IMR-90 (cell line): ENCODE measurements around the gene PUS7L. TPM values are rescaled to one million over a fixed set of nuclear protein-coding genes. Genes with fewer than 3 reads are reported as not detected.

Source experiments
- ATAC-seq: fragments of 200-7000 bp; cut with Tn5 transposase; 2 replicates; pipeline ENCODE4 v1.9.1; 2020; ENCODE audit warnings: low read depth, mild to moderate bottlenecking, moderate library complexity
- BruUV-seq: library from RNA; stranded (reverse); fragments of 400-500 nt; replicated peaks from 2 replicates; lab custom pipeline; 2021; lab: Mats Ljungman, UMichigan
- CTCF ChIA-PET: fragments of 300-600 bp; formaldehyde crosslinking; extraction: SDS; loops from one replicate; lab custom pipeline; 2021; ENCODE audit warnings: antibody characterized with exemption; lab: Yijun Ruan, JAX
- POLR2A ChIA-PET: fragments of 300-600 bp; sonication (Branson Sonifier 250); formaldehyde crosslinking; loops from one replicate; lab custom pipeline; 2022; ENCODE audit warnings: antibody characterized with exemption; ENCODE audit not compliant: unreplicated experiment; lab: Charles Lee
- DNase-seq: peaks from one replicate; pipeline ENCODE4 v3.0.0; 2013
- H2AFZ ChIP-seq: replicated peaks from 2 replicates; pipeline ENCODE3; 2013; ENCODE audit warnings: low read length, mild to moderate bottlenecking; ENCODE audit not compliant: poor library complexity
- H2AK5ac ChIP-seq: 2 replicates; pipeline ENCODE4 v1.6.1; 2013; ENCODE audit warnings: low read depth, low read length, inconsistent platforms
- H2AK9ac ChIP-seq: replicated peaks from 2 replicates; pipeline ENCODE3; 2013; ENCODE audit warnings: mild to moderate bottlenecking, low read depth, low read length, moderate library complexity; ENCODE audit not compliant: poor library complexity
- H2BK120ac ChIP-seq: 2 replicates; pipeline ENCODE4 v1.6.1; 2013; ENCODE audit warnings: low read depth, low read length, inconsistent platforms
- H2BK15ac ChIP-seq: 3 replicates; pipeline ENCODE4 v1.6.1; 2013; ENCODE audit warnings: low read depth, low read length, inconsistent platforms
- H2BK20ac ChIP-seq: 2 replicates; pipeline ENCODE4 v1.6.1; 2013; ENCODE audit warnings: low read depth, mild to moderate bottlenecking, inconsistent platforms, low read length, moderate library complexity
- H2BK5ac ChIP-seq: 2 replicates; pipeline ENCODE4 v1.6.1; 2013; ENCODE audit warnings: mild to moderate bottlenecking, low read depth, low read length, inconsistent platforms; ENCODE audit not compliant: poor library complexity, severe bottlenecking
- H3K14ac ChIP-seq: replicated peaks from 2 replicates; pipeline ENCODE4 v1.6.1; 2013; ENCODE audit warnings: low read depth, low read length, inconsistent platforms
- H3K18ac ChIP-seq: 2 replicates; pipeline ENCODE4 v1.6.1; 2013; ENCODE audit warnings: low read depth, low read length, control low read depth
- H3K23ac ChIP-seq: 2 replicates; pipeline ENCODE4 v1.6.1; 2013; ENCODE audit warnings: low read depth, low read length, inconsistent platforms
- H3K27ac ChIP-seq: 2 replicates; pipeline ENCODE4 v1.5.1; 2013; ENCODE audit warnings: mild to moderate bottlenecking, control low read depth, low read length; ENCODE audit not compliant: insufficient read depth
- H3K27me3 ChIP-seq: 2 replicates; pipeline ENCODE4 v1.6.1; 2013; ENCODE audit warnings: low read length; ENCODE audit not compliant: control insufficient read depth, insufficient read depth
- H3K36me3 ChIP-seq: 2 replicates; pipeline ENCODE4 v1.6.1; 2013; ENCODE audit warnings: low read length, mixed read lengths; ENCODE audit not compliant: control insufficient read depth, insufficient read depth
- H3K4ac ChIP-seq: 2 replicates; pipeline ENCODE4 v1.6.1; 2013; ENCODE audit warnings: low read depth, low read length, inconsistent platforms
- H3K4me1 ChIP-seq: 2 replicates; pipeline ENCODE4 v1.6.1; 2013; ENCODE audit warnings: low read length, mixed read lengths; ENCODE audit not compliant: control insufficient read depth, insufficient read depth
- H3K4me2 ChIP-seq: 2 replicates; pipeline ENCODE4 v1.6.1; 2013; ENCODE audit warnings: low read depth, mild to moderate bottlenecking, control low read depth, low read length, moderate library complexity
- H3K4me3 ChIP-seq: 2 replicates; pipeline ENCODE4 v1.5.1; 2013; ENCODE audit warnings: low read depth, mild to moderate bottlenecking, control low read depth, low read length, moderate library complexity; ENCODE audit not compliant: insufficient read depth
- H3K56ac ChIP-seq: 2 replicates; pipeline ENCODE4 v1.6.1; 2013; ENCODE audit warnings: low read length, inconsistent platforms; ENCODE audit not compliant: insufficient read depth; ENCODE audit errors: extremely low read depth
- H3K79me1 ChIP-seq, 2 experiments: 2 replicates each; pipeline ENCODE4 v1.6.1; 2013; ENCODE audit warnings: low read length in 2 of 2, inconsistent platforms in 1 of 2, low read depth in 1 of 2
- H3K9ac ChIP-seq: 2 replicates; pipeline ENCODE4 v1.6.1; 2013; ENCODE audit warnings: low read depth, low read length, control low read depth
- H3K9me1 ChIP-seq: 2 replicates; pipeline ENCODE4 v1.6.1; 2013; ENCODE audit warnings: low read length, inconsistent platforms; ENCODE audit not compliant: insufficient read depth
- H3K9me3 ChIP-seq: 2 replicates; pipeline ENCODE4 v1.6.1; 2013; ENCODE audit warnings: low read length; ENCODE audit not compliant: control insufficient read depth, insufficient read depth
- H4K20me1 ChIP-seq: 2 replicates; pipeline ENCODE4 v1.6.1; 2013; ENCODE audit warnings: low read length, inconsistent platforms; ENCODE audit not compliant: insufficient read depth
- H4K5ac ChIP-seq: 2 replicates; pipeline ENCODE4 v1.6.1; 2013; ENCODE audit warnings: mild to moderate bottlenecking, low read depth, low read length, control low read depth
- H4K8ac ChIP-seq, 2 experiments: 2 replicates each; pipeline ENCODE4 v1.6.1; 2013; ENCODE audit warnings: low read depth in 2 of 2, low read length in 2 of 2, control low read depth in 1 of 2, inconsistent platforms in 1 of 2
- H4K91ac ChIP-seq: 2 replicates; pipeline ENCODE4 v1.6.1; 2013; ENCODE audit warnings: low read depth, low read length, inconsistent platforms; ENCODE audit not compliant: insufficient read depth
- WGBS, 2 experiments: methylation state at CpG; one replicate each; pipeline versions ENCODE4 v1.1.5 to v1.1.7; 2013; ENCODE audit warnings: missing lambda C conversion rate in 2 of 2; ENCODE audit not compliant: insufficient read length in 1 of 2; ENCODE audit errors: extremely low coverage in 2 of 2; 5-methylcytosine and 5-hydroxymethylcytosine counted together
- dilution Hi-C: fragments of 300-500 bp; cut with HindIII; formaldehyde crosslinking; loops from one replicate; pipeline ENCODE4 v1.14.3; 2018; ENCODE audit warnings: low sequenced_read_pairs; ENCODE audit not compliant: unreplicated experiment
- in situ Hi-C: fragments of 300-500 bp; cut with MboI; formaldehyde crosslinking; loops from 3 replicates; pipeline ENCODE4 v1.14.3; 2019; ENCODE audit warnings: low sequenced_read_pairs, inconsistent platforms, mixed read lengths
- intact Hi-C: fragments of 100-400 bp; cut with micrococcal nuclease; formaldehyde crosslinking; loops from 2 replicates; pipeline ENCODE4 v1.10.0; 2022
- polyA plus RNA-seq, 3 experiments: library from polyadenylated mRNA; depleted of rRNA; stranded (reverse); fragments of >200 nt; gene quantifications; 2 replicates each; pipeline ENCODE4 v1.2.3, GENCODE V29; 2012; ENCODE audit warnings: low replicate concordance in 1 of 3
- total RNA-seq: library from RNA; depleted of rRNA; stranded (reverse); fragments of >200 nt; gene quantifications from 2 replicates; pipeline ENCODE4 v1.2.3, GENCODE V29; 2012
- TF ChIP-seq, protein P1 (sequence below): fragments of 150-350 bp; IDR thresholded peaks from 2 replicates; pipeline ENCODE4 v1.6.1; 2016; ENCODE audit warnings: low read depth, mild to moderate bottlenecking, low read length, moderate library complexity, borderline replicate concordance

Gene PUS7L
- total and polyA plus RNA-seq, 2 of the 4 experiments (the other 2 are of a cell fraction): 5.1 to 44.8 TPM

DNA sequence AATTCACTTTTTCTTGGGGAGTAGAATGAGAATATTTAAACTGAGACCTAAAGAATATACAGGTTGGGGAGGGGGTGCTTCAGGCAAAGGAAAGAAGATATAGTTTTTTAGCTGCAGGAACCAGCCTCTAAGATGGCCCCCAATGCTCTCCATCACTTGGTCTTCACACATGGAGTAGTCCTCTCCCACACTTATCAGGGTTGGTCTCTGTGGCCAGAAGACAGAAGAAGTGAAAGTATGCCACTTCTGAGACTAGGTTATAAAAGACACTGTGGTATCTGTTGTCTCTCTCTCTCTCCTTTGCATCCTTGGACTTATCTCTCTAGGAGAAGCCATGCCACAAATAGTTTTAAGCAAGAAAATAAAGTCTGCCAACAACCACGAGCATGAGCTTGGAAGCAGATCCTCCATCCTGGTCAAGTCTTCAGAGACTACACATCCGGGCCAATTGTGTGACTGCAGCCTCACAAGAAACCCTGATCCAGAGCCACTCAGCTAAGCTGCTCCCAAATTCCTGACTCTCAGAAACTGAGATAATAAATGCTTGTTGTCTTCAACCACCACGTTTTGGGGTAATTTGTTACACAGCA, 18.0 kb downstream of the PUS7L start:
- Histone ChIP-seq H3K14ac (0 out of 2 replicates have a peak overlapping the region, but pooled peaks have one; percentile 2), H2AFZ (no peak overlapping the region), H3K56ac (no peak overlapping the region), H3K9ac (no peak overlapping the region), H2AK9ac (no peak overlapping the region), H3K4me2 (no peak overlapping the region; the same call in 1 of the 2 replicates), H3K27me3 (no peaks in the 10 kb centered on the region), H4K20me1 (no peaks in the 10 kb centered on the region), H3K27ac (peak overlapping the region; percentile 42; the same call in 1 of the 2 replicates), H3K9me1 (peaks cover 7% of the 10 kb centered on the region), H2BK20ac (peak overlapping the region; percentile 79; the same call in 1 of the 2 replicates), H2AK5ac (peak overlapping the region; percentile 45; the same call in 1 of the 2 replicates), H3K23ac (peak overlapping the region; percentile 28; the same call in 1 of the 2 replicates), H3K36me3 (peaks cover 15% of the 10 kb centered on the region), H4K91ac (peak overlapping the region; percentile 7), H3K79me1 (peaks cover 0 to 9% of the 10 kb centered on the region in 2 experiments; a peak in 2 of 4 replicates), H2BK120ac (peak overlapping the region; percentile 31; the same call in 1 of the 2 replicates), H3K4me1 (peaks cover 7% of the 10 kb centered on the region), H2BK5ac (peak overlapping the region; percentile 64), H3K4ac (peak overlapping the region; percentile 49), H3K9me3 (no peaks in the 10 kb centered on the region), H2BK15ac (peak overlapping the region; percentile 38; the same call in 1 of the 3 replicates), H4K8ac (peak overlapping the region; percentile 6 to 28; a peak in 2 of 4 replicates), H3K4me3 (no peak overlapping the region), H3K18ac (peak overlapping the region; percentile 76; the same call in 1 of the 2 replicates), H4K5ac (peak overlapping the region; percentile 12; the same call in 1 of the 2 replicates)
- dilution Hi-C loops (no loop called here), intact Hi-C loops (no loop called here), in situ Hi-C loops (no loop called here)
- BruUV-seq: no TSS peak
- no CpG with 5 or more reads among the region's 3 CpGs for WGBS, 2 experiments
- DNase-seq (peak; percentile 14), ATAC-seq (no peak)
- ChIA-PET CTCF (no interaction called here), POLR2A (no interaction called here)
- TF ChIP-seq, protein P1, sequence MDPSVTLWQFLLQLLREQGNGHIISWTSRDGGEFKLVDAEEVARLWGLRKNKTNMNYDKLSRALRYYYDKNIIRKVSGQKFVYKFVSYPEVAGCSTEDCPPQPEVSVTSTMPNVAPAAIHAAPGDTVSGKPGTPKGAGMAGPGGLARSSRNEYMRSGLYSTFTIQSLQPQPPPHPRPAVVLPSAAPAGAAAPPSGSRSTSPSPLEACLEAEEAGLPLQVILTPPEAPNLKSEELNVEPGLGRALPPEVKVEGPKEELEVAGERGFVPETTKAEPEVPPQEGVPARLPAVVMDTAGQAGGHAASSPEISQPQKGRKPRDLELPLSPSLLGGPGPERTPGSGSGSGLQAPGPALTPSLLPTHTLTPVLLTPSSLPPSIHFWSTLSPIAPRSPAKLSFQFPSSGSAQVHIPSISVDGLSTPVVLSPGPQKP: no peak
